ENCODE measurements around the gene SGCA. TPM values are rescaled to one million over a fixed set of nuclear protein-coding genes. Genes with fewer than 3 reads are reported as not detected.

Gene SGCA
- total and polyA plus RNA-seq, 2 of the 8 experiments (the other 6 are each of a cell fraction or from before 2014, with no cell fraction given) = 0.12 TPM; not detected in 1

DNA sequence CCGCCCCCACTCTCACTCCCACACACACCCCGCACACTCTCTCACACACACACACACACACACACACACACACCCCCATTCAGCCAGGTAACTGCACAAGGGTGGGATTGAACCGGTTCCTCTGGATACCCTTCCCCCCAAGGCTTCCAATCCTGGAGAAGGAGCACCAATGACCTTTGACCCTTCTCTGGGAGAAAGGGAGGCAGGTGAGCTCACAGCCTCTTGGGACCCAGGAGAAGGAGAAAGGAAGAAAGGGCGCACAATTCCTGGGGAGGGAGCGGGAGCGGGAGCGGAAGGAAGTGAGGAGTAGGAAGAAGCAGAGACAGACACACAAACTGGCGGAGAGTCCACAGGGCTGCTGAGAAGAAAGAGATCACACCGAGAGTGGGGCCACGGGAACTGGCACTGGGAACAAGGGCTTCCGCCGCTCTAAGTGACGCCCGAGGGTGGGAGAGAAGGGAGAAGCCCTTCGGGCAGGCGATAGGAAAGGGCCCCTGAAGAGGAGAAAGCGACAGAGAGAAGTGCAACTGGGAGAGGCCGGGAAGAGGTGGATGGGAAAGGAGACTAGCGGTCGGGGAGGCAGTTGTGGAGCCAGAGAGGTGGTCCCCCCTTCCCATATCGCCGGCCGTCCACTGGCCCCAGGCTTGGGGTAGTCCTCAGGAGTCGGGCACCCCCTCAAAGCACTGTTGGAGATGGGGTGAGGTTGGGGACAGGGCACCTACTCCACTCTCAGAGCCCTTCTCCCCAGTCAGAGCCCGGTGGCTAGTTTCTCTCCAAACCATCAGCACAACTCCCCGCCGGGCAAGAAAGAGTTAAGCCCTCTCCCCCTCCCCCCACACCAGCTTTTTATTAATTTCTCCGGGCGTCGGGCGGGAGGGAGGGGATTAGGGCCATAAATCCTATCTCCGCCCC, 37.1 kb upstream of the SGCA start (continued):
- TF ChIP-seq KDM1A (IDR thresholded peaks at IDR 0.05; ENCODE audit: borderline replicate concordance, low read length) = peak; percentile 66; the same call in 1 of the 2 replicates
- no peak for TF ChIP-seq SAP30 (IDR thresholded peaks at IDR 0.05; ENCODE audit: insufficient read depth, insufficient replicate concordance, low read length)
- TF ChIP-seq RBBP5 (IDR thresholded peaks at IDR 0.05; ENCODE audit: borderline replicate concordance, low read depth, low read length) = peak; percentile 85; the same call in 1 of the 2 replicates
- TF ChIP-seq BACH1 (IDR thresholded peaks at IDR 0.05; ENCODE audit: low read length) = 0 out of 2 replicates have a peak, but pooled peaks have one; percentile 12
- no peak for TF ChIP-seq JUND (IDR thresholded peaks at IDR 0.05; ENCODE audit: low read length)
- TF ChIP-seq HDAC2 (IDR thresholded peaks at IDR 0.05; ENCODE audit: borderline replicate concordance in 1 of 2, low read depth in 2 of 2, low read length in 2 of 2) = peak in 1 of 2 experiments; percentile 35; a peak in 1 of 4 replicates
- 0 out of 2 replicates have a peak, but pooled peaks have one; percentile 38 for TF ChIP-seq YY1 (IDR thresholded peaks at IDR 0.05; ENCODE audit: low read depth, low read length)
- TF ChIP-seq SUZ12 (IDR thresholded peaks at IDR 0.05; ENCODE audit: low read length) = peak; percentile 39; the same call in 1 of the 2 replicates
- peak in 1 of 2 experiments; percentile 15; a peak in 1 of 3 replicates for TF ChIP-seq EP300 (IDR thresholded peaks at IDR 0.05; ENCODE audit: borderline replicate concordance in 1 of 2, low read depth in 2 of 2, low read length in 2 of 2)
- TF ChIP-seq CHD2 (IDR thresholded peaks at IDR 0.05; ENCODE audit: low read length) = peak; percentile 43; the same call in 1 of the 2 replicates
